CD4-positive, alpha-beta T cell (primary cell): Measurements from ENCODE around the gene CYS1. TPM values are rescaled to one million over a fixed set of nuclear protein-coding genes. Genes with fewer than 3 reads are reported as not detected.

ENCODE experiments used
- ATAC-seq: fragments of 200-7000 bp; cut with Tn5 transposase; one replicate; pipeline ENCODE4 v1.10.0; 2022; ENCODE audit warnings: mild to moderate bottlenecking; ENCODE audit not compliant: poor library complexity
- CTCF ChIA-PET: fragments of 350-600 bp; sonication (Branson Sonifier 250); formaldehyde crosslinking; loops from one replicate; lab custom pipeline; 2021; ENCODE audit warnings: antibody characterized with exemption, inconsistent platforms; lab: Charles Lee
- POLR2A ChIA-PET: fragments of 350-600 bp; sonication (Branson Sonifier 250); formaldehyde crosslinking; loops from one replicate; lab custom pipeline; 2021; ENCODE audit warnings: antibody characterized with exemption, inconsistent platforms; lab: Charles Lee
- DNase-seq, 14 experiments: peaks; one replicate each; pipeline ENCODE4 v3.0.0-alpha.2; 2013 to 2020; ENCODE audit warnings: mixed read lengths in 2 of 14
- H3K27ac ChIP-seq, 2 donors: one replicate each; pipeline versions ENCODE4 v1.5.1 to v1.7.0; 2013; ENCODE audit warnings: low read length in 2 of 2, low read depth in 1 of 2, mild to moderate bottlenecking in 1 of 2
- H3K27me3 ChIP-seq, 2 experiments: 1 replicate in 1 of 2; 2 replicates in 1 of 2; pipeline versions ENCODE4 v1.6.1 to v1.7.0; 2013; ENCODE audit warnings: low read length in 2 of 2, control low read depth in 1 of 2, mild to moderate bottlenecking in 1 of 2, moderate library complexity in 1 of 2; ENCODE audit not compliant: insufficient read depth in 2 of 2, control insufficient read depth in 1 of 2
- H3K36me3 ChIP-seq: one replicate; pipeline ENCODE4 v1.6.1; 2013; ENCODE audit warnings: low read length, control low read depth; ENCODE audit not compliant: insufficient read depth
- H3K4me1 ChIP-seq: one replicate; pipeline ENCODE4 v1.6.1; 2013; ENCODE audit warnings: low read length, control low read depth; ENCODE audit not compliant: insufficient read depth
- H3K4me3 ChIP-seq: one replicate; pipeline ENCODE4 v1.5.1; 2013; ENCODE audit warnings: mild to moderate bottlenecking, low read length, moderate library complexity
- H3K9me3 ChIP-seq, 2 experiments: 1 replicate in 1 of 2; 2 replicates in 1 of 2; pipeline versions ENCODE4 v1.6.1 to v1.7.0; 2013; ENCODE audit warnings: low read length in 2 of 2, mild to moderate bottlenecking in 2 of 2, control low read depth in 1 of 2, moderate library complexity in 1 of 2; ENCODE audit not compliant: control insufficient read depth in 1 of 2, insufficient read depth in 1 of 2
- H3K27ac Mint-ChIP-seq: one replicate; pipeline ENCODE4 v1.8.0; 2020; ENCODE audit warnings: mixed read lengths
- H3K27me3 Mint-ChIP-seq: one replicate; pipeline ENCODE4 v1.8.0; 2021; ENCODE audit warnings: mixed read lengths
- H3K36me3 Mint-ChIP-seq: one replicate; pipeline ENCODE4 v1.8.0; 2021; ENCODE audit warnings: low read depth, mixed read lengths
- H3K4me1 Mint-ChIP-seq: one replicate; pipeline ENCODE4 v1.8.0; 2021; ENCODE audit warnings: low read depth, mixed read lengths
- H3K4me3 Mint-ChIP-seq: one replicate; pipeline ENCODE4 v1.8.0; 2020; ENCODE audit warnings: mild to moderate bottlenecking, mixed read lengths
- H3K9me3 Mint-ChIP-seq: one replicate; pipeline ENCODE4 v1.8.0; 2020; ENCODE audit warnings: mixed read lengths
- CTCF ChIP-seq: fragments of 200-600 bp; IDR thresholded peaks from one replicate; pipeline ENCODE4 v1.8.0; 2022; ENCODE audit warnings: antibody characterized with exemption, mild to moderate bottlenecking
- intact Hi-C, 2 experiments: fragments of 100-400 bp; cut with DNase I in 1 of 2; cut with micrococcal nuclease in 1 of 2; formaldehyde crosslinking; loops; one replicate each; pipeline versions ENCODE4 v1.15.1 to v1.9.0; 2023 to 2025; cut with DNase I, micrococcal nuclease
- total RNA-seq, 174 experiments: library from RNA in 2 of 174; stranded (reverse) in 2 of 174; gene quantifications; one replicate each; pipeline ENCODE4 v1.2.3 and lab custom pipeline; 2021 to 2026

CYS1 gene
- total RNA-seq, 2 experiments from 2014 or later = not detected

GRCh38 chr2:10029875-10030223 is 50.4 kb downstream of the CYS1 start:
- peak overlapping the region in 1 of 2 donors; percentile 59 for H3K27ac ChIP-seq
- no peaks in the 10 kb centered on the region for H3K9me3 Mint-ChIP-seq
- intact Hi-C loops = no loop called here
- H3K36me3 ChIP-seq = no peaks in the 10 kb centered on the region
- H3K27ac Mint-ChIP-seq = no peak overlapping the region
- DNase-seq = no peak
- ATAC-seq = no peak
- no peak for TF ChIP-seq CTCF
- H3K36me3 Mint-ChIP-seq = no peaks in the 10 kb centered on the region
- CTCF ChIA-PET = interaction anchor here (3.0 kb wide), 1 partner anchor 19 kb away, joined by 17 read pairs; no protein-coding TSS in a partner anchor
- POLR2A ChIA-PET = interaction anchor here (1.4 to 2.4 kb wide), 2 partner anchors 10 to 14 kb away, joined by 4 to 17 read pairs; partner anchors contain the start of gene KLF11
- H3K4me3 ChIP-seq = peak overlapping the region; percentile 46
- H3K4me1 Mint-ChIP-seq = peaks cover 18% of the 10 kb centered on the region
- no peaks in the 10 kb centered on the region for H3K27me3 Mint-ChIP-seq
- peaks cover 29% of the 10 kb centered on the region for H3K4me1 ChIP-seq
- no peaks in the 10 kb centered on the region for H3K9me3 ChIP-seq
- H3K4me3 Mint-ChIP-seq = no peak overlapping the region
- H3K27me3 ChIP-seq = no peaks in the 10 kb centered on the region

- Histone ChIP-seq H3K4me3 (peak overlapping the region; percentile 46), H3K27me3 (no peaks in the 10 kb centered on the region), H3K36me3 (no peaks in the 10 kb centered on the region), H3K9me3 (no peaks in the 10 kb centered on the region), H3K27ac (peak overlapping the region; percentile 43 to 59), H3K4me1 (peaks cover 27% of the 10 kb centered on the region)
- Mint-ChIP-seq H3K36me3 (no peaks in the 10 kb centered on the region), H3K27ac (no peak overlapping the region), H3K4me1 (peaks cover 18% of the 10 kb centered on the region), H3K9me3 (no peaks in the 10 kb centered on the region), H3K4me3 (no peak overlapping the region), H3K27me3 (no peaks in the 10 kb centered on the region)
- ATAC-seq = peak; percentile 83
- peak in 9 of 14 experiments; percentile 18 to 80 (median 42) for DNase-seq
- POLR2A ChIA-PET = interaction anchor here (1.0 to 2.4 kb wide), 3 partner anchors 9 to 419 kb away, joined by 3 to 17 read pairs (median 4); partner anchors contain the start of genes KLF11 and ODC1
- intact Hi-C loops = no loop called here
- no peak for TF ChIP-seq CTCF
- CTCF ChIA-PET = interaction anchor here (3.0 kb wide), 1 partner anchor 19 kb away, joined by 17 read pairs; no protein-coding TSS in a partner anchor
Observed at GRCh38 chr2:10028988-10029874, 51.0 kb downstream of the CYS1 start.

- no peak for DNase-seq
- CTCF ChIA-PET = interaction anchor here (3.0 kb wide), 1 partner anchor 20 kb away, joined by 17 read pairs; no protein-coding TSS in a partner anchor
- H3K27ac ChIP-seq = peak overlapping the region; percentile 9 to 43
- ATAC-seq = no peak
- no peaks in the 10 kb centered on the region for H3K27me3 Mint-ChIP-seq
- H3K27me3 ChIP-seq = no peaks in the 10 kb centered on the region
- H3K9me3 Mint-ChIP-seq = no peaks in the 10 kb centered on the region
- H3K4me3 ChIP-seq = peak overlapping the region; percentile 46
- no peaks in the 10 kb centered on the region for H3K36me3 Mint-ChIP-seq
- H3K4me1 Mint-ChIP-seq = peaks cover 18% of the 10 kb centered on the region
- H3K36me3 ChIP-seq = no peaks in the 10 kb centered on the region
- no peak overlapping the region for H3K27ac Mint-ChIP-seq
- POLR2A ChIA-PET = interaction anchor here (0.6 to 2.4 kb wide), 4 partner anchors 8 to 420 kb away, joined by 3 to 17 read pairs (median 4); partner anchors contain the start of genes KLF11 and ODC1
- intact Hi-C loops = no loop called here
- no peak for TF ChIP-seq CTCF
- peaks cover 26% of the 10 kb centered on the region for H3K4me1 ChIP-seq
- no peak overlapping the region for H3K4me3 Mint-ChIP-seq
- H3K9me3 ChIP-seq = no peaks in the 10 kb centered on the region
Observed at GRCh38 chr2:10028407-10028987, 51.7 kb downstream of the CYS1 start.
